ENCODE results near the gene VWA7. TPM values are rescaled to one million over a fixed set of nuclear protein-coding genes. Genes with fewer than 3 reads are reported as not detected.

The VWA7 gene
- total RNA-seq, 1 experiment from 2014 or later = 11.2 TPM

DNA sequence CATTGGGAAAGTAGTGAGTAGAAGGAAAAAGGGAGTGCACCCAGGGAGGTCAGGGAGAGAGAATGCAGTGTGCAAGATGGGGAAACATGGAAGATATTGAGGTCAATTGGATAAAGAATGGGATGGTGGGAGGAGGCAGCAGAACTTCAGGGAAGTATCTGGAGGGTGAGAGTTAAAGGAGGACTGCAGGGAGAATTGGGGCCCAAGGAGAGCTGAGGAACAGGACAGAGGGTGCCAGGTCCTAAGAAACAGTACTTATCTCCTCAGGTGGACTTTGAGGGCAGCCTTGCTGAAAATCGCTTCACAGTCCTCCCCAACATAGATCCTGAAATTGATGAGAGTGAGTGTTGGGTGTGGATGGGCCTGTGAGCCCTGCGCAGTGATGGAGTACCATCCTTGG, 18.8 kb downstream of the VWA7 start:
- DNase-seq (ENCODE audit: low spot score) = no peak

DNA sequence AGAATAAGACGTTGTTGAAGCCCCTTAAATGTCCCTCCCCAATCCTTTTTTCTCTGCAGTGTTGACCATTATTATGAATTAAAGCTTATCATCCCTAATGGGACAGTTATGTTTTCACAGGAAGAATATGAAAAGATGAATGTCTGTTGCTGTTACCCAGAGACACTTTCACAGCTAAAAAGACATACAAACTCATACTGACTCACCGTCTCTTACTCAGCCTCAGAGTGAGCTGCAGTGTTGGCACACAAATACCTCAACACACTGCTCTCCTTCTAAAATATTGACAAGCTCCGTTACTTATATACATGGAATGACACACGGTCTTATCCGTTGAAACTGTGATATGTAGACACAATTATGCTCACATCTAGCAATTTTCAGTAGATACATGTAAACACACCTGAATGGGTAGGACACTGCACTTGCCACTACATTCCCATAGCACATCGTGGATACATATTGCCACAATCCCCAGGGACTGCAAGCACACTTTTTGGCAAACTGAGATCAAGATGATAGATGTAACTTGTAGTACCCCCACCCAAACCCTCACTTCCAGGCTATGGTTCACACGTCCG, 24.3 kb downstream of the VWA7 start:
- DNase-seq (ENCODE audit: low spot score) = no peak

DNA sequence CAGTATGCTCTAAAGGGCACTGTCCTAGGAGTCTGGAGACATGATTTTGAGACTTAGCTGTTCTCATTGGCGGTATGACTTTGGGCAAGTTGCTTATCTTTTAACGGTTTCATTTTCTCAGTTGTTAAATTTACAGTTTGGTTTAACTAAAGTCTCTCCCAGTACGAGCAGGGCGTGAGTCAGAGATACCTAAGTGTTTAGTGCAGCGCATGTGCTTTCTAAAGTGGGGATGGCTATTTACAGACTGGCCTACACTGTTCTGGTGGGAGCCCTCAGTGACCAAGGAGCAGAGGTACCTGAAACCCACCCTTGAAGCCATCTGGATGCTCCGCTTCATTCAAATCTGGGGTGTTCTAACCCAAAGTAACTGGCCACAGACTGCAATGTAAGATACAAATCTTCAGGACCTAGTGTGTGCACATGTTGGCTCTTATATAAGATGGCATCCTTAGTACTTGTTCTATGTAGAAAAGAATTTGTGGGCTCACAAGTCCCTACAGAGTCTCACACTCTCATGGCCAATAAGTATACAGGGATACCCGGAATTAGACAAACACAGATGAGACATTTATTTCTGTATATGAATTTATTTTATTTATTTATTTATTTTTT, 26.6 kb downstream of the VWA7 start:
- DNase-seq (ENCODE audit: low spot score) = no peak

DNA sequence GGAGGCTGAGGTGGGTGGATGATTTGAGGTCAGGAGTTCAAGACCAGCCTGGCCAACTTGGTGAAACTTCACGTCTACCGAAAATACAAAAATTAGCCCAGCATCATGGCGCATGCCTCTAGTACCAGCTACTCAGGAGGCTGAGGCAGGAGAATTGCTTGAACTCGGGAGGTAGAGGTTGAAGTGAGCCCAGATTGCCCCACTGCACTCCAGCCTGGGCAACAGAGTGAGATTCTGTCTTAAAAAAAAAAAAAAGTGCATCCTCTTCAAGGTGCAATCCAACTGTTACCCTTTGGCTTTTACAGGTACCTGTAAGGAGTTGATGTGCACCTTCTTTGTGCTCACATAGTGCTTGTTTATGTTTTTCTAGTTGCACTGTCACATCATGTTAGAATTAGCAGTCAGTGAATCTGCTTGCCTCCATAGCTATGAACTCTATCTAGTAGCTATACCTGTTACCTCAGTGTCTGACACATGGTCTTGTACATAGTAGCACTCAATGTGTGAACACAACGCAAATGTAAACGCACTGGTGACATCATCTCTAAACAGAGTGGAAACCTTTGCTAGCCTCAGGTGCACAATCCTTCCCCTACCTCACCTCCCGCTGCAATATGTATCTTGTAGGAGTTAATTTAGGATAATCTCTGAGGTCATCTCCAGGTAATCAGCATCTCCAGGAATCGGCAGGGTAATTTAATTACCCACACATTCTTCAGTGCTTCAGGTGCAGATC, 27.7 kb downstream of the VWA7 start:
- DNase-seq (ENCODE audit: low spot score) = no peak

DNA sequence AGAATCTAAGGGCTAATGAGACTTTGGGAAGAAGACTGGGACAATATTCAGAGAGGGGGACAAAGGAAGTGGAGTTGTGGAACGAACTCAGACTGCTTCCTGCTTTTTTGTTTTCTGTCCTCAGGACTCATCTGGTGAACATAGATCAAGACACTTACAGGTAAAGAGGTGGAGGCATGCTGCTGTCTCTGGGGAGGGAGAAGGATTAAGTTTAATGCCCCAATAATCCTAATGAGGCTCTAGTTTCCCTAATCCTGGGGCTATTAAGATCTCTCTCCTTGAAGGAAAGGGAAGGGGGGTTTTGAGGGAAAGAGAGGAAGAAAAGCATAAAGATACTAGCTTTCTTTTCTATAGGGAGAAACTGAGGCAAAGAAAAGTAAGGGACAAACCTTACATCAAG, 32.7 kb downstream of the VWA7 start:
- DNase-seq (ENCODE audit: low spot score) = no peak

DNA sequence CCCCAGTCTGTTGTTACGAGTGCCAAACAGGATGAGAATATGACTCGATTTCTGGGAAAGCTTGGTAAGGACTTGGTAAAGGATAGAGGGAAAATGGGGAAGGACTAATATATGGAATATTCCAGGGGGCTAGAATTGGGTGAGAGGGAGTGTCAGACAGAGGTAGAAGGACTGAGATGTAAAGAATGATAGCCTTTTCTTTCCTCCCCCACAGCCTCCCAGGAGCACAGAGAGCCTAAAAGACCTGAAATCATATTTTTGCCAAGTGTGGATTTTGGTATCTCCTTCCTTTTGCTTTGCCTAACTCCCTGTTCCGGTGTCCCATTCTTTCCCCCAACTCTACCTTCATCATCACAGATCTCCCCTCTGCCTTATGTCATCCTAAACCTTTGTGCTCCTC, 34.2 kb downstream of the VWA7 start:
- DNase-seq (ENCODE audit: low spot score) = no peak

DNA sequence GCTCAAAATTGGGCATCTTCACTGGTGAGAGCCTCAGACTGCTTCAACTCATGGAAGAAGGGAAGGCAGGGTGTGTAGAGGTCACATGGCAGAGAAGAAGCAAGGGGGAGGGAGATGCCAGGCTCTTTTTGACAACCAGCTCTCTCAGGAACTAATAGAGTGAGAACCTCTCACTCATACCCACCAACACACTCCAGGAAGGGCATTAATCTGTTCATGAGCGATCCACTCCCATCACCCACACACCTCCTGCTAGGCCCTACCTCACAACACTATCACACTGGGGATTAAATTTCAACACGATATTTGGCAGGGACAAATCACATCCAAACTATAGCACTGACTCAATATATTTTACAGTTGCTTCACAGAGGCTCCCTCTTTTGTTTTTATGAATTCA, 35.3 kb downstream of the VWA7 start:
- DNase-seq (ENCODE audit: low spot score) = no peak

DNA sequence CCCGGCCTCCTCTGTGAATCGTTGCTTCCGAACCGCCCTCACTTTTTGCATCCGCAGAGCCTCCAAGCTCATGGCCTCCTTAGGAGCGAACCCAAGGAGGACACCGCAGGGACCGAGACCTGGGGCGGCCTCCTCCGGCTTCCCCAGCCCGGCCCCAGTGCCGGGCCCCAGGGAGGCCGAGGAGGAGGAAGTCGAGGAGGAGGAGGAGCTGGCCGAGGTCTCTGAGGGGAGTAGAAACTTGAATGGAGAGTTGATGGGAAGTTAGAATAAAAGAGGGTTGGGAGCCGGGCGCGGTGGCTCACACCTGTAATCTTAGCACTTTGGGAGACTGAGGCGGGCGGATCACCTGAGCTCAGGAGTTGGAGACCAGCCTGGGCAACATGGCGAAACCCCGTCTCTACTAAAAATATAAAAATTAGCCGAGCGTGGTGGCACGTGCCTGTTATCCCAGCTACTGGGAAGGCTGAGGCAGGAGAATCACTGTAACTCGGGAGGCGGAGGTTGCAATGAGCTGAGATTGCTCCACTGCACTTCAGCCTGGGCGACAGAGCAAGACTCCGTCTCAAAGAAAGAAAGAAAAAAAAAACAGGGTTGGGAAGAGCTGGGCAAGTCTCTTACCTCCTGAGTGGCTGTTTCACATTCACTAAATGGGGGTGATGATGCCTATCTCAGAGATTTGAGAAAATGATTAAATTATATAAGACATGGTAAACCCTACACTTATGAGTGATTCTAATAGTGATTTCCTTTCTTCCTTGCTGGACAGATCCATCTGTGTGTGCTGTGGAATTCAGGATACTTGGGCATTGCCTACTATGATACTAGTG, 36.5 kb downstream of the VWA7 start:
- peak; percentile 32 for DNase-seq (ENCODE audit: low spot score)

DNA sequence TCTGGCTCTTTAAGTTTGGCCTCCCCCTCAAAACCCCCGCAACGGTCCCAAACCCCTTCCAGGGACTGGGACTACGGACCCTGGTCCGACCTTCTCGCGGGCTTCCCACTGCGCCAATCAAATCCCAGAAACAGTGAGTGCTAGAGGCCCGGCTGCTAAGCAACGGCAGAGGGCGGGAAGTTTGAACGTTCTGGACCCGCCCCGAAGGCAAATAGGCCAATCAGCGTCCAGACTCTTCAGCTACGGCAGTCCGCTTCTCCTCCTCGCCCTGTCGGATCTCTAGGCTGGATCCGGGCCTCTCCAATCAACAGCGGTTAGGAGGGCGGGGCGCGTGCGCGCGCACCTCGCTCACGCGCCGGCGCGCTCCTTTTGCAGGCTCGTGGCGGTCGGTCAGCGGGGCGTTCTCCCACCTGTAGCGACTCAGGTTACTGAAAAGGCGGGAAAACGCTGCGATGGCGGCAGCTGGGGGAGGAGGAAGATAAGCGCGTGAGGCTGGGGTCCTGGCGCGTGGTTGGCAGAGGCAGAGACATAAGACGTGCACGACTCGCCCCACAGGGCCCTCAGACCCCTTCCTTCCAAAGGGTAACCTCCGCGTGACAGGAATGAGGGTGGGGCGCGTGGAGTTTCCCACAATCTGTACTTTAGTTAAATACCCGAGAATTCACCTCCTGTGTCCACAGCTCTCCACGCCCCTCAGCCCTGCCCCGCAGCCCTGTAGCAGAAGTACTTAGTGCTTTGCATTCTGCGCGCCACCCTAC, 37.3 kb downstream of the VWA7 start, which contains the start of gene MSH5:
TSS of gene MSH5 (plus strand) at position 367 of the 758 bp plus-strand sequence. CDS start 462 bp downstream, outside the sequence.
- DNase-seq (ENCODE audit: low spot score) = peak; percentile 99

DNA sequence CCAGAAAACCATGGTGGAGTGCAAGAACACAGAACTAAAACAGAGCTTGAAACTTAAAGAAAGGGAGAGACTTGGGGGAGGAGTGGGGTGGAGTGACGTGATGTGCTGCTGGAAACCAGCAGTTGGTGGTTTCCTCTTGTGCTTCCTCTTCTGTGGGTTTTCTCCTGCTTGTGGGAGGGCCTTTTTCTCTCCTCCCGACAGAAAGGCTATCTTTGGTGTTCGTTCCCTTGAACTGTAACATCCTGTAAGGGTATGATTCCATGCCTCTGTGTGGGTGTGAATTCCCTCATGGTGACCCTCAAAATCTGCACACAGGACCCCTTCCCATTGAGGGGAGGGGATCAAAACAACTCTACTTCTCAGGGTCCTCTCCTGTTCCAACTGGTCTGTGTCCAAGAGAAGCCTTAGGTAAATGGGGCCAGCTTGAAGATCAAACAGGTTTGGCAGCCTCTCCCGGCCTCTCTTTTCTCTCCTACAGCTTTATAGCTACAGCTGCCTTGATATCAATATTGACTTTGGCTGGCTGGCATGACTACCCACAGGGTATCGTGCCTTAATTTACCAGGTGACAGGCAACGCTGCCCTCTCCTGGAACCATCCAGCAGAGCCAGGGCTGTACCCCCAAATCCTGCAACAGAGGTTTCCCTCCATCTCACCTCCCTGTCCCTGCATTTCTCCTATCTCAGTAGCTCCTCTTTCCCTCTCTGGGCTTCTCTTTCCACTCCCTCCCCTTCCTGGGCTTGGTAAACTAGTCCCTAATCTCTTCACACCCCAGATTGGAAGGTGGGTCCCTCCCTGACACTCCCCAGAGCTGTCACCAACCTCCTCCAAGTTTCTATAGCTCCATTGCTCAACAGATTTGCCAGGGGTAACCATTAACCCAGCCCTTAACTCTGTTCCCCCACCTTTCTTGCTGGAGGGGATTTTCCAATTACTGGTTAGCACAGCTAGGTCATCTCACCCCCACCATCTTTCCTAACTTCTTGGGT, 38.8 kb downstream of the VWA7 start:
- peak; percentile 96 for DNase-seq (ENCODE audit: low spot score)

DNA sequence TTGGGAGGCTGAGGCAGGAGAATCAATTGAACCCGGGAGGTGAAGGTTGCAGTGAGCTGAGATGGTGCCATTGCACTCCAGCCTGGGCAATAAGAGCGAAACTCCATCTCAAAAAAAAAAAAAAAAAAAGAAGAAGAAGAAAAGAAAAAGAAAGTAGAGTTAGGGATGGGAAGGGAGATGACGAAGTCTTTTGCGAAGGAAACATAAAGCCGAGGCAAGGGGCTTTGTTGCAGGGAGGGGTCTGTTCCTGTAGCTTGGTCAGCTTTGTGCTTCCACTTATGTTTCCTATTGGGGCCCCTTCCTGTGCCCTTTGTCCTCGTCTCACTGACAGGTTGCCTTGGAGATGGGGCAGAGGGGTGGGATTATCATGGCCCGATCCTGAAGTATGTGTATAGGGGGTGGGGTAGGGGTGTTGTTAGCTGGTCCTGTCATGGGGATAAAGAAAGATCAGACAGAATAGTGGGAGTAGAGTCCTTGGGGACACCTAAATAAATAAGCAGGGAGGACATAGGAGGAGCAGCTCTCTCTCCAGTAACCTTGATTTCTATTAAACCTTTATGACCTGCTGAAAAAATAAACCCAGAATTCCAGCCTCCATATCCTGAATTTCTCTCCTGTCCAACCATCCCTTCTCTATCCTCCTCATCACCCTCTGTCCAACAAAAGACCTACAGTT, 39.7 kb downstream of the VWA7 start:
- peak; percentile 82 for DNase-seq (ENCODE audit: low spot score)

DNA sequence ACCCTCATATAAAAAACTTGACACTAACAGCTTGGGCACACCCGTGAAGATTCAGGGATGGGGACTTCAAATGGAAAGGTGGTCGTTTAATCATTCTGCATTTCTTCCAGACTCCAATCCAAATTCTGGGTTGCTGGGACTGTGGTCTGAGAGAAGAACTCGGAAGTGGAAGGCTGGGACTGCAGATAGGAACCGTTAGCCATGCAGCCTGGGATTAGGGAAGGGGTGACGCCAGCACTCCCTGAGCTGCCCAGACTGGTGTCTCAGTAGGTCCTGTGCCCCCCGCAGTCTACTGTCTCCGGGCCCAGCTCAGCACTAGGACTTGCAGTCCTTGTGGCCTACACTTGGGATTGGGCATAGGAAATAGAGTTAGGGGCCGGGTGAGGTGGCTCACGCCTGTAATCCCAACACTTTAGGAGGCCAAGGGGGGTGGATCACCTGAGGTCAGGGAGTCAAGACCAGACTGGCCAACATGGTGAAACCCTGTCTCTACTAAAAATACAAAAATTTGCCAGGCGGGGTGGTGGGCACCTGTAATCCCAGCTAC, 40.3 kb downstream of the VWA7 start:
- DNase-seq (ENCODE audit: low spot score) = no peak

DNA sequence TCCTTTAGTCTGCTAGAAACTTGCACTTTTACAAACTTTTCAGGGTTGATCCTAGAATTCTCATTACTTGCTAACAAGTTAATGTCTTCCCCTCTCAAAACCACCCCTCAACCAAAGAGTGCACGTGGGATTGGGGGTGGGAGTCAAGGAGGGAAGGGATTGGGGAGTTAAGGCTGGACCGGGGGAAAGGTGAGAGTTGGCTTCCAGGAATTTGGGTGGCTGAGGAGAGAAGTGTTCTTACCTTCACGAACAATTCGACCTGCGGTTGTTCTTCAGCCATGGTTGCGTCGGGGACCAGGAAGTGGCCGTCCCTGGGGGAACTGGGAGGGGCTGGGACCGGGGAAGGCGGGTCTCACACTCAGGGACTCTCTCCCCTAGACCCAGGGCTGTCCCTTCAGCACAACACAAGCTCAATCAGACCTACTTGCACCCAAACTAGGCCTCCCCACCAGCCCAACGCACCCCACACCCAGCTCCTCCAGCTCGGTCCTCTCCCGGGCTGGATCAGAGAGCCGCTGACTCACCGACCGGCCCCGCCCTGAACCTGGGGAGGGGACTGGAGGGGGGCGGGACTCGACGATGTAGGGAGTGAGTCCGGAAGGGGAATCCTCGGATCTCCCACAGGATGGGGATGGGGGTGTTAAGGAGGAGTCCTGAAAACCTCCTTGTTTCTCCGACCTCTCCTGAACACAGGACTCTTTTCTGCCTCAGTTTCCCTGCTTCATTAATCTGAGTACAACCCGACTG, 40.9 kb downstream of the VWA7 start, which contains the start of gene CLIC1:
TSS of gene CLIC1 (minus strand) at position 510 of the 747 bp plus-strand sequence. CDS start at position 280, 230 bp downstream.
- DNase-seq (ENCODE audit: low spot score) = peak; percentile 86

DNA sequence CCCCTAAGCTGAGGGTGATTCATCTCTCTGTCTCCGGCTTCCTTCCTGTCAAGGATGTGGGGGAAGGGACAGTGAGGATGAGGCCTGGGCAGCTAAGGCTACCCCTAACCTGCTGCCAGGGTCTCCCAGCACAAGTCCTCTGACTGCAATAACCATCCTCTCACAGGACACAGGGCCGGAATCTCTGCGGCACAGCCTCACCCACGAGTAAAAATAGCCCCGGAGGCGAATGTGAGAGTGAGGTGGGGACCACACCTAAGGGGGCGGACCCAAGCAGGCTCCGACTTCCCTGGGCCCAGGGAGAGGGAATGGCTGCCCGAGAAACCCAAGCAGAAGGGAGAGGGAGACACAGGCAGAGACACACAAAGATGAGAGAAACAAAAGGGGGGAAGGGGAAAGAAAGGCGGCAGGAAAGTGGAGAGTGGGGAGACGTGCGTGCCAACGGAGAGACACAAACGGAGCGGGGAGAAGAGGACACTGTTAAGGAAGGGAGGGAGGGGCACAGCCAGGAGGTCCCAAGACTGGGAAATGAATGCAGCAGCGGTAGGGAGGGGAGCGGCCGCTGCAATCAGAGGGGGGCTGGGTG, 42.2 kb downstream of the VWA7 start:
- DNase-seq (ENCODE audit: low spot score) = peak; percentile 55

DNA sequence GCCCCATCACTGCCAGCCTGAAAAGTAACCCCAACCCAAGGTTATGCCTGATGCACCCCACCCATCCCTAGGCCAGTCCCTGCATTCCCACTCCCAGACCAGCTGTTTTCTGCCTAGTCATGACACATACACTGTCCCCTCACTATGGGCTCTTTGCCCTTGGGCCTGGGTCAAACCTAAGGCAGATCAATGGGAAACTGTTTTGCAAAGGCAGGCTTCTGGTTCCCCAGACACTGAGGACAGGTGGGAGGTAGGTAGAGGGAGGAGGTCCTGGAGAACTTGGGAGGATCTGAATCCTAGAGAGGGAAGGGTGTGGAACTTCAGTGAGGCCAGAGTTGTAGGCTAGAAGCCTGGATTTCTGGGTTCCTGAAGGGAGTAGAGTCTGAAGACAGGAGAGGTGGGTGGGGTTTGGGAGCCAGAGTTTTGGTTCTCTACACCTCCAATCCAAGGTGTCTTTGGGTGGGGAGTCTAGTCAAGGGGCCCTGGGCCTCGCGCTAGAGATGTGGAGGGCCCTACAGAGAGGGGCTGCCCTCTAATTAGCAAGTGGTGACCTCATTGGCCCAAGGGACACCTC, 42.8 kb downstream of the VWA7 start:
- DNase-seq (ENCODE audit: low spot score) = no peak

DNA sequence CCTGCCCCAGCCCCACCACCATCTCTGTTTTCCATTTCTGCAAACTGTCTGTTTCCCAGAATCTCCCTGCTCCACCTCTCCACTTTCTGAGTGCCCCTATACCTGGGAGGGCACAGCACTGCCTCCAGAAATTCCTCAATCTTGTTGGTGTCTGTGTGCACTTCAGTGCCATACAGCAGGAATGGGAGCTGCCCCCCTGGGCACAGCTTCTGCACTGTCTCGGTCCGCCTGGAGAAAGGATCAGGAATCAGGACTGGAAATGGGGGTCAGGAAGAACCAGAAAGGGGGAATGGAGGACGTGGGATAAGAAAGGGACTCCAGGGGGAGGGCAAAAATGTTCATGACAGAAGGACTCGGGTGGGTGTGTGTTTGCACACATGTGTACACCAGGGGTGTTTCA, 43.4 kb downstream of the VWA7 start:
- no peak for DNase-seq (ENCODE audit: low spot score)

DNA sequence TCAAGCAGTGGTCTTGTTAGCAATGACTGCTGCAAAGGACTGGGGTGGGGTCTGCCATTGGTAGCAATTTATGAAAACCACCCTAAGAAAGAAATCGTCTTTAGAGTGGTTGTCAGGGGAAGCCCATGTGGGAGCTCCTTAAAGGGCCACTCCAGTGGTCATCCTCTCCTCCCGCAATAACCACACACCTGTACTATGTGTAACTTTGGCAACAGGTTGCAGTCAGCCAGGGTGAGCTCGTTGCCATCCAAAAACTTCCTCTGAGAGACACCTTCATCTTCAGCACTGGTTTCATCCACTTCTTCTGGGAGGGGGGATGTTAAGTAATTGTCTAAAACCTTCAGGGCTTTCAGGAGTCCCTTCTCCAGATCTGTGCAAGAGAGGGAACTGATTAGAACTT, 45.1 kb downstream of the VWA7 start:
- DNase-seq (ENCODE audit: low spot score) = no peak
